Measurements from ENCODE around the gene RPGRIP1L.

The RPGRIP1L gene

GRCh38 chr16:53599548-53599947, 104.1 kb downstream of the RPGRIP1L start:
- no peak overlapping the region for H3K9ac ChIP-seq (ENCODE audit: low read depth, low read length)
- H3K9me3 ChIP-seq (replicated peaks; ENCODE audit: low read length), result no peaks in the 10 kb centered on the region
- no peak overlapping the region for H3K4me3 ChIP-seq (ENCODE audit: low read length)
- H3K4me1 ChIP-seq (ENCODE audit: control insufficient read depth, insufficient read depth, low read length), result no peaks in the 10 kb centered on the region
- no peaks in the 10 kb centered on the region for H3K27me3 ChIP-seq (ENCODE audit: control insufficient read depth, insufficient read depth, low read length)
- peaks cover 5% of the 10 kb centered on the region for H3K36me3 ChIP-seq (ENCODE audit: insufficient read depth, low read length)
- H3K4me2 ChIP-seq (ENCODE audit: low read length), result no peak overlapping the region

GRCh38 chr16:53598511-53599275, 105.0 kb downstream of the RPGRIP1L start:
- Histone ChIP-seq H3K27me3 (ENCODE audit: control insufficient read depth, insufficient read depth, low read length) (no peaks in the 10 kb centered on the region), H3K36me3 (ENCODE audit: insufficient read depth, low read length) (no peaks in the 10 kb centered on the region), H3K4me2 (ENCODE audit: low read length) (no peak overlapping the region), H3K4me1 (ENCODE audit: control insufficient read depth, insufficient read depth, low read length) (no peaks in the 10 kb centered on the region), H3K9me3 (replicated peaks; ENCODE audit: low read length) (no peaks in the 10 kb centered on the region), H3K4me3 (ENCODE audit: low read length) (no peak overlapping the region), H3K9ac (ENCODE audit: low read depth, low read length) (no peak overlapping the region)

GRCh38 chr16:53597776-53598175, 105.9 kb downstream of the RPGRIP1L start:
- Histone ChIP-seq H3K27me3 (ENCODE audit: control insufficient read depth, insufficient read depth, low read length) (no peaks in the 10 kb centered on the region), H3K4me2 (ENCODE audit: low read length) (no peak overlapping the region), H3K36me3 (ENCODE audit: insufficient read depth, low read length) (no peaks in the 10 kb centered on the region), H3K9ac (ENCODE audit: low read depth, low read length) (no peak overlapping the region), H3K4me1 (ENCODE audit: control insufficient read depth, insufficient read depth, low read length) (no peaks in the 10 kb centered on the region), H3K9me3 (replicated peaks; ENCODE audit: low read length) (no peaks in the 10 kb centered on the region), H3K4me3 (ENCODE audit: low read length) (no peak overlapping the region)

GRCh38 chr16:53588081-53588648, 115.5 kb downstream of the RPGRIP1L start:
- H3K4me3 ChIP-seq (ENCODE audit: low read length), result no peak overlapping the region
- H3K9ac ChIP-seq (ENCODE audit: low read depth, low read length), result no peak overlapping the region
- H3K36me3 ChIP-seq (ENCODE audit: insufficient read depth, low read length), result no peaks in the 10 kb centered on the region
- H3K4me1 ChIP-seq (ENCODE audit: control insufficient read depth, insufficient read depth, low read length), result no peaks in the 10 kb centered on the region
- no peaks in the 10 kb centered on the region for H3K9me3 ChIP-seq (replicated peaks; ENCODE audit: low read length)
- H3K4me2 ChIP-seq (ENCODE audit: low read length), result no peak overlapping the region
- H3K27me3 ChIP-seq (ENCODE audit: control insufficient read depth, insufficient read depth, low read length), result no peaks in the 10 kb centered on the region

GRCh38 chr16:53583401-53583800, 120.3 kb downstream of the RPGRIP1L start:
- H3K36me3 ChIP-seq (ENCODE audit: insufficient read depth, low read length), result no peaks in the 10 kb centered on the region
- no peaks in the 10 kb centered on the region for H3K9me3 ChIP-seq (replicated peaks; ENCODE audit: low read length)
- H3K27me3 ChIP-seq (ENCODE audit: control insufficient read depth, insufficient read depth, low read length), result no peaks in the 10 kb centered on the region
- H3K9ac ChIP-seq (ENCODE audit: low read depth, low read length), result no peak overlapping the region
- no peak overlapping the region for H3K4me3 ChIP-seq (ENCODE audit: low read length)
- no peaks in the 10 kb centered on the region for H3K4me1 ChIP-seq (ENCODE audit: control insufficient read depth, insufficient read depth, low read length)
- no peak overlapping the region for H3K4me2 ChIP-seq (ENCODE audit: low read length)

- no peaks in the 10 kb centered on the region for H3K27me3 ChIP-seq (ENCODE audit: control insufficient read depth, insufficient read depth, low read length)
- H3K4me3 ChIP-seq (ENCODE audit: low read length), result no peak overlapping the region
- no peak overlapping the region for H3K4me2 ChIP-seq (ENCODE audit: low read length)
- no peaks in the 10 kb centered on the region for H3K9me3 ChIP-seq (replicated peaks; ENCODE audit: low read length)
- H3K4me1 ChIP-seq (ENCODE audit: control insufficient read depth, insufficient read depth, low read length), result no peaks in the 10 kb centered on the region
- H3K36me3 ChIP-seq (ENCODE audit: insufficient read depth, low read length), result no peaks in the 10 kb centered on the region
- H3K9ac ChIP-seq (ENCODE audit: low read depth, low read length), result no peak overlapping the region
Measured at GRCh38 chr16:53581784-53582183, 121.9 kb downstream of the RPGRIP1L start.

GRCh38 chr16:53580038-53580802, 123.4 kb downstream of the RPGRIP1L start:
- H3K27me3 ChIP-seq (ENCODE audit: control insufficient read depth, insufficient read depth, low read length), result no peaks in the 10 kb centered on the region
- H3K4me3 ChIP-seq (ENCODE audit: low read length), result no peak overlapping the region
- H3K9me3 ChIP-seq (replicated peaks; ENCODE audit: low read length), result no peaks in the 10 kb centered on the region
- no peak overlapping the region for H3K4me2 ChIP-seq (ENCODE audit: low read length)
- no peak overlapping the region for H3K9ac ChIP-seq (ENCODE audit: low read depth, low read length)
- H3K4me1 ChIP-seq (ENCODE audit: control insufficient read depth, insufficient read depth, low read length), result no peaks in the 10 kb centered on the region
- H3K36me3 ChIP-seq (ENCODE audit: insufficient read depth, low read length), result no peaks in the 10 kb centered on the region

GRCh38 chr16:53576904-53577303, 126.8 kb downstream of the RPGRIP1L start:
- H3K4me2 ChIP-seq (ENCODE audit: low read length), result no peak overlapping the region
- H3K27me3 ChIP-seq (ENCODE audit: control insufficient read depth, insufficient read depth, low read length), result no peaks in the 10 kb centered on the region
- H3K9ac ChIP-seq (ENCODE audit: low read depth, low read length), result no peak overlapping the region
- no peaks in the 10 kb centered on the region for H3K4me1 ChIP-seq (ENCODE audit: control insufficient read depth, insufficient read depth, low read length)
- no peaks in the 10 kb centered on the region for H3K36me3 ChIP-seq (ENCODE audit: insufficient read depth, low read length)
- no peaks in the 10 kb centered on the region for H3K9me3 ChIP-seq (replicated peaks; ENCODE audit: low read length)
- H3K4me3 ChIP-seq (ENCODE audit: low read length), result no peak overlapping the region

GRCh38 chr16:53576210-53576609, 127.4 kb downstream of the RPGRIP1L start:
- Histone ChIP-seq H3K4me2 (ENCODE audit: low read length) (no peak overlapping the region), H3K9ac (ENCODE audit: low read depth, low read length) (no peak overlapping the region), H3K4me3 (ENCODE audit: low read length) (no peak overlapping the region), H3K4me1 (ENCODE audit: control insufficient read depth, insufficient read depth, low read length) (no peaks in the 10 kb centered on the region), H3K9me3 (replicated peaks; ENCODE audit: low read length) (no peaks in the 10 kb centered on the region), H3K36me3 (ENCODE audit: insufficient read depth, low read length) (no peaks in the 10 kb centered on the region), H3K27me3 (ENCODE audit: control insufficient read depth, insufficient read depth, low read length) (no peaks in the 10 kb centered on the region)

GRCh38 chr16:53571763-53572162, 131.9 kb downstream of the RPGRIP1L start:
- Histone ChIP-seq H3K27me3 (ENCODE audit: control insufficient read depth, insufficient read depth, low read length) (peaks cover 11% of the 10 kb centered on the region), H3K4me3 (ENCODE audit: low read length) (no peak overlapping the region), H3K36me3 (ENCODE audit: insufficient read depth, low read length) (no peaks in the 10 kb centered on the region), H3K4me1 (ENCODE audit: control insufficient read depth, insufficient read depth, low read length) (no peaks in the 10 kb centered on the region), H3K4me2 (ENCODE audit: low read length) (no peak overlapping the region), H3K9me3 (replicated peaks; ENCODE audit: low read length) (no peaks in the 10 kb centered on the region), H3K9ac (ENCODE audit: low read depth, low read length) (no peak overlapping the region)

GRCh38 chr16:53566552-53567245, 137.0 kb downstream of the RPGRIP1L start:
- H3K4me2 ChIP-seq (ENCODE audit: low read length), result no peak overlapping the region
- no peaks in the 10 kb centered on the region for H3K9me3 ChIP-seq (replicated peaks; ENCODE audit: low read length)
- no peaks in the 10 kb centered on the region for H3K4me1 ChIP-seq (ENCODE audit: control insufficient read depth, insufficient read depth, low read length)
- no peaks in the 10 kb centered on the region for H3K36me3 ChIP-seq (ENCODE audit: insufficient read depth, low read length)
- peaks cover 14% of the 10 kb centered on the region for H3K27me3 ChIP-seq (ENCODE audit: control insufficient read depth, insufficient read depth, low read length)
- H3K4me3 ChIP-seq (ENCODE audit: low read length), result no peak overlapping the region
- no peak overlapping the region for H3K9ac ChIP-seq (ENCODE audit: low read depth, low read length)

All from skeletal muscle satellite cell (primary cell).